WERI-Rb-1 (cell line): ENCODE results near the gene DMP1.
"Not testable (repeated sequence)": the region's sequence is repeated elsewhere in the genome, so short reads cannot be mapped to it uniquely, and the experiment has no call there.

Experiments used
- DNase-seq: peaks from one replicate; pipeline ENCODE4 v3.0.0-alpha.2; 2020
- H3K27ac ChIP-seq: fragments of 250-450 bp; sonication (Bioruptor Pico); 2 replicates; pipeline ENCODE4 v1.5.1; 2020; ENCODE audit warnings: mild to moderate bottlenecking, moderate library complexity
- H3K27me3 ChIP-seq: fragments of 250-450 bp; sonication (Bioruptor Pico); 2 replicates; pipeline ENCODE4 v1.5.1; 2021; ENCODE audit warnings: mild to moderate bottlenecking, low read depth, moderate library complexity; ENCODE audit not compliant: insufficient read depth, severe bottlenecking
- H3K36me3 ChIP-seq: fragments of 250-450 bp; sonication (Bioruptor Pico); 2 replicates; pipeline ENCODE4 v1.5.1; 2020; ENCODE audit warnings: mild to moderate bottlenecking, moderate library complexity
- H3K4me3 ChIP-seq: 2 replicates; pipeline ENCODE4 v1.5.1; 2011; ENCODE audit warnings: low read depth, mild to moderate bottlenecking, control low read depth, low read length
- H3K9me3 ChIP-seq: fragments of 250-450 bp; sonication (Bioruptor Pico); 2 replicates; pipeline ENCODE4 v1.5.1; 2021; ENCODE audit warnings: mild to moderate bottlenecking, moderate library complexity; ENCODE audit not compliant: severe bottlenecking
- TF ChIP-seq, protein P1 (sequence below): IDR thresholded peaks from 2 replicates; pipeline ENCODE4 v1.5.1; 2011; ENCODE audit warnings: low read depth, mild to moderate bottlenecking, control low read depth, inconsistent platforms, low read length

Gene DMP1

DNA sequence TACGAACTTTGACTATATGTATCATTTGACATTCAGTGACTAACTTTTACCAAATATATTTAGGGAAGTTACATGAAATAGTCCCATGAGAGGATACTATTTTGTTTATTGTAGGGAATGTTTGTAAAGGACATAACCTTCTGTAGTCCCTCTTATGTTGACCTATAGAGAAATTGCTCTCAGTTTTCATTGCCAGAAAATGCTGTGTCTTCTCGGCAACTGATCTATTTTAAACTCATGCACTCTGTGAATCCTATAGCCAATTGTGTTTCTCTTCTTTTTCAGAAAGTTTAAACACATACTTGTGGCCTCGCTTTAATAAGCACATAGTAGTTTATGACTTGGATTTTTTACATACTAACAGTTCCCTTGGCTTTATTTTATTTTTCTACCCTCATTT lies 38.2 kb downstream of the DMP1 start:
- TF ChIP-seq, protein P1, sequence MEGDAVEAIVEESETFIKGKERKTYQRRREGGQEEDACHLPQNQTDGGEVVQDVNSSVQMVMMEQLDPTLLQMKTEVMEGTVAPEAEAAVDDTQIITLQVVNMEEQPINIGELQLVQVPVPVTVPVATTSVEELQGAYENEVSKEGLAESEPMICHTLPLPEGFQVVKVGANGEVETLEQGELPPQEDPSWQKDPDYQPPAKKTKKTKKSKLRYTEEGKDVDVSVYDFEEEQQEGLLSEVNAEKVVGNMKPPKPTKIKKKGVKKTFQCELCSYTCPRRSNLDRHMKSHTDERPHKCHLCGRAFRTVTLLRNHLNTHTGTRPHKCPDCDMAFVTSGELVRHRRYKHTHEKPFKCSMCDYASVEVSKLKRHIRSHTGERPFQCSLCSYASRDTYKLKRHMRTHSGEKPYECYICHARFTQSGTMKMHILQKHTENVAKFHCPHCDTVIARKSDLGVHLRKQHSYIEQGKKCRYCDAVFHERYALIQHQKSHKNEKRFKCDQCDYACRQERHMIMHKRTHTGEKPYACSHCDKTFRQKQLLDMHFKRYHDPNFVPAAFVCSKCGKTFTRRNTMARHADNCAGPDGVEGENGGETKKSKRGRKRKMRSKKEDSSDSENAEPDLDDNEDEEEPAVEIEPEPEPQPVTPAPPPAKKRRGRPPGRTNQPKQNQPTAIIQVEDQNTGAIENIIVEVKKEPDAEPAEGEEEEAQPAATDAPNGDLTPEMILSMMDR, result no peak
- no peak overlapping the region for H3K27ac ChIP-seq
- H3K4me3 ChIP-seq, result no peak overlapping the region
- no peaks in the 10 kb centered on the region for H3K36me3 ChIP-seq
- no peaks in the 10 kb centered on the region for H3K27me3 ChIP-seq
- peaks cover 15% of the 10 kb centered on the region for H3K9me3 ChIP-seq
- no peak for DNase-seq

DNA sequence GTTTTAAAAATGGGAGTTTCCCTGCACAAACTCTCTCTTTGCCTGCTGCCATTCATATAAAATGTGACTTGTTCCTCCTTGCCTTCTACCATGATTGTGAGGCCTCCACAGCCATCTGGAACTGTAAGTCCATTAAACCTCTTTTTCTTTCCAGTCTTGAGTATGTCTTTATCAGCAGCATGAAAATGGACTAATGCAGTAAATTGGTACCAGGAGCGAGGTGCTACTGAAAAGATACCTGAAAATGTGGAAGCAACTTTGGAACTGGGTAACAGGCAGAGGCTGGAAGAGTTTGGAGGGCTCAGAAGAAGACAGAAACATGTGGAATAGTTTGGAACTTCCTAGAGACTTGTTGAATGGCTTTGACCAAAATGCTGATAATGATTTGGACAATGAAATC lies 40.9 kb downstream of the DMP1 start:
- not testable (repeated sequence) for H3K27ac ChIP-seq, H3K36me3 ChIP-seq, DNase-seq, H3K27me3 ChIP-seq, H3K4me3 ChIP-seq
- H3K9me3 ChIP-seq, result peaks cover 15% of the 10 kb centered on the region

DNA sequence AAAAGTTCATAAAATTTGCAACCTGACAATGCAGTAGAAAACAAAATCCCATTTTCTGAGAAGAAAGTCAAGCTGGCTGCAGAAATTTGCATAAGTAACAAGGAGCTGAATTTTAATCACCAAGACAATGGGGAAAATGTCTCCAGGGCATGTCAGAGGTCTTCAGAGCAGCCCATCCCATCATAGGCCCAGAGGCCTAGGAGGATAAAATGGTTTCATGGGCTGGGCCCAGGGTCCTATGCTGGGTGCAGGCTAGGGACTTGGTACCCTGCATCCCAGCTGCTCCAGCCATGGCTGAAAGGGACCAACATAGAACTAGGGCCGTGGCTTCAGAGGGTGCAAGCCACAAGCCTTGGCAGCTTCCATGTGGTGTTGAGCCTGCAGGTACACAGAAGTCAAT lies 42.0 kb downstream of the DMP1 start:
- not testable (repeated sequence) for H3K36me3 ChIP-seq, DNase-seq, H3K27me3 ChIP-seq, H3K4me3 ChIP-seq, H3K27ac ChIP-seq
- peaks cover 15% of the 10 kb centered on the region for H3K9me3 ChIP-seq

DNA sequence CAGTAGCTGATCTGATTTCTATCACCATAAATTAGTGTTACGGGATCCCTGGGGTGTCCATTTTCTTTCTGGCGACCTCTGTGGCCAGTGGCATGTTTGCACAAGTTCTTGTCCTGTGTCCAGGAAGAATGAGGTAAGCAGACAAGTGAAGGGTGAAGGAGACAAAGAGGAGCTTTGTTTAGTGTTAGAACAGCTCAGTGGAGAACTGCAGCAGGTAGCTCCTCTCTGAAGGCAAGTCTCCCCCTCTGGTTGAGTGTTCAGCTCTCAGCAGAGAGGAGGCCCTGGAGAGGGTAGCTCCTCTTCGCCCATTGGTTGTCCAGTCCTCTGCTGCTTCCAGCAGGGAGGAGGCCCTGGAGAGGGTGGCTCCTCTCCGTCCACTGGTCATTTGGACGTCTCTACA lies 47.2 kb downstream of the DMP1 start:
- H3K9me3 ChIP-seq, result peaks cover 6% of the 10 kb centered on the region
- no peaks in the 10 kb centered on the region for H3K36me3 ChIP-seq
- no peak overlapping the region for H3K4me3 ChIP-seq
- no peaks in the 10 kb centered on the region for H3K27me3 ChIP-seq
- no peak for DNase-seq
- TF ChIP-seq, protein P1, result no peak
- no peak overlapping the region for H3K27ac ChIP-seq

DNA sequence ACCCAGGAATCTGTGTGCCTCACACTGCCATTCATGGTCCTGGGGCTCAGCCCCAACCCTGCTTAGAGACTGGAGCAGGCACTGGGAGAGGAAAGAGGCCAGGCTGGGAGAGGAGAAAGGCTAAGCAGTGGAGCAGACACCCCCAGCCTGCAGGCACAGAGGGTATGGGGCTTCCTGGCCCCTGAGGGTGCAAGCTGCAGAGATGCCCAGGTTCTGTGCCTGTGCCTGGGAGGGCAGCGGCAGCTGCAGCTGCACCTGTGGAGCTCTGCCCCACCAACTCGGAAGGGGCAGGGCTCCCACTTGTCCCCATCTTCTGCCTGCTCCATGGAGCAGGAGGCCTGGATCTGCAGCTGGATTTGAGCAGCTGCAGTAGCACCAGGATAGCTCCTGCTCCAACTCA lies 47.9 kb downstream of the DMP1 start:
- no peak for DNase-seq
- H3K27me3 ChIP-seq, result no peaks in the 10 kb centered on the region
- H3K9me3 ChIP-seq, result peaks cover 2% of the 10 kb centered on the region
- no peak overlapping the region for H3K27ac ChIP-seq
- no peaks in the 10 kb centered on the region for H3K36me3 ChIP-seq
- H3K4me3 ChIP-seq, result no peak overlapping the region
- TF ChIP-seq, protein P1, result no peak

DNA sequence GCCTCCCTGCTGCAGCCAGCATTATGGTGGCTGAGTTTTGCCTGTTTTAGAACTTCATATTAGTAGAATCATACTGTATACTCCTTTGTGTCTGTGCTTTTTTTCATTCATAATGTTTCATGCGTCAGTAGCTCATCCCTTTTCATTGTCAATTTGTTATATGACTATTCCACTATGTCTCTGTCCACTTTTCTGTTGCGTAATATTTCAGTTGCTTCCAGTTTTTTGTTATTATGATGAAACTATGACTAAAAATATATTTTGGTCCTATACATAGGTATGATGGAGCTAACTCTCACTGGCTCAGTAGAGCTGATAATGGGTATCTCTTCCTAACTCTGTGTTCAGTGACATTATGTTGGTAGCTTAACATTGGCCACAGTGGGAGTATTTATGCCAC lies 48.3 kb downstream of the DMP1 start:
- no peaks in the 10 kb centered on the region for H3K9me3 ChIP-seq
- TF ChIP-seq, protein P1, result no peak
- DNase-seq, result no peak

DNA sequence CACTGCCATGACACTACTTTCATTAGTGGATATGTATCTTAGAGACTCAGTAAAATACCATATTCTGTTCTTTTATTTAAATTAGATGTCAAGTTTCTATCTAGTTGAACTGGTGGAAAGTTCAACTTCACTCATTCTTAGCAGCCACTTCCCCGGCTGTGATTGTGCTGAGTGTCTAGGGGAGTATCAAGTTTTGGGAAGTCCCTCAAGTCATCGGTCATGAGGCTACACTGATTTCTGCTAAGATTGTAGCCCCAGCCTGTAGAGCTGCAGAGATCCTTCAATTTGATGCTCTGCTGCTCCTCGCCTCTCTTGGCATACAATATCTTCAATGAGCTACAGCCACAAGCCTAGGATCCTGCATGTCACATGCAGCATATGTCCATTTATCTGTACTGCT lies 53.9 kb downstream of the DMP1 start:
- Histone ChIP-seq H3K27ac (no peak overlapping the region), H3K36me3 (no peaks in the 10 kb centered on the region), H3K27me3 (no peaks in the 10 kb centered on the region), H3K9me3 (no peaks in the 10 kb centered on the region), H3K4me3 (no peak overlapping the region)
- TF ChIP-seq, protein P1, result no peak
- DNase-seq, result no peak

More for the DNA sequence above, 48.3 kb downstream of the DMP1 start:
- Histone ChIP-seq H3K27me3 (no peaks in the 10 kb centered on the region), H3K27ac (no peak overlapping the region), H3K36me3 (no peaks in the 10 kb centered on the region), H3K4me3 (no peak overlapping the region)
